HG03432 (cell line): ENCODE measurements around the gene BAG2.

ENCODE experiments used
- ATAC-seq: cut with Tn5 transposase; IDR thresholded peaks from one replicate; pipeline ENCODE4 v1.9.1; 2021; ENCODE audit warnings: mild to moderate bottlenecking, moderate library complexity; ENCODE audit not compliant: unreplicated experiment

The BAG2 gene

DNA sequence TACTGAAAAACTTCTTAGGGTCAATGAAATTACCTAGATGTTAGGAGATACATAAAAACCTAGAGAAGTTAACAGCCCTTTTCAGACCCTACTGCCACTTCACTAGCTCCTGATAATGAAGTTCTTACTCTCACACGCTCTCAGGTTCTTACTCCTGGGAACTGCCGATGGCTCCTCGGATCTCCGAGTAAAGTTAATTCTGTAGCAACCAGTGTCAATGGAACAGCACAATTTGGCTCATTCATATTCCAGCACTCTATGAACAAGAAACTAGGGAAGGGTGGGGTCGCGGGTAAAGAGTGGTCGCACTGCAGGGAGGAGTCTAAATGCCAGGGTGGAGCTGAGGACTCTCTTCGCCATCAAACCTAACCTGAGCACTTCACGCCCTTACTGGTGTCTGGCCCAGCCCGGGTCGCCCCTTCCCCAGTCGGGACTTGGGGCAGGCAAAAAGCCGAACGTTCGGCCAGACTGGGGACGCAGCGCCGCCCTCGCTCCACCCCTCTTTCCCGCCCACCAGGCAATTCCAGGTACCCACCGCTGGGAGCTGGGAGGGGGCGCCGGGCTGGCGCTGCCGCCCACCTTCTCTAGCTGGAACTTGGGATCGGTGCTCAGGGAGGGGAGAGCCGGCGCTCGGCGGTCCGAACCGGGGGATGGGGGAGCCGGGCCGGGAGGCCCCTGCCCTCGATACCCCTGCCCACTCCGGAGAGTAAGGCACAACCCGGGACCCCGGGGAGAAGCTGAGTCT lies 49.2 kb downstream of the BAG2 start:
- peak; percentile 65 for ATAC-seq

DNA sequence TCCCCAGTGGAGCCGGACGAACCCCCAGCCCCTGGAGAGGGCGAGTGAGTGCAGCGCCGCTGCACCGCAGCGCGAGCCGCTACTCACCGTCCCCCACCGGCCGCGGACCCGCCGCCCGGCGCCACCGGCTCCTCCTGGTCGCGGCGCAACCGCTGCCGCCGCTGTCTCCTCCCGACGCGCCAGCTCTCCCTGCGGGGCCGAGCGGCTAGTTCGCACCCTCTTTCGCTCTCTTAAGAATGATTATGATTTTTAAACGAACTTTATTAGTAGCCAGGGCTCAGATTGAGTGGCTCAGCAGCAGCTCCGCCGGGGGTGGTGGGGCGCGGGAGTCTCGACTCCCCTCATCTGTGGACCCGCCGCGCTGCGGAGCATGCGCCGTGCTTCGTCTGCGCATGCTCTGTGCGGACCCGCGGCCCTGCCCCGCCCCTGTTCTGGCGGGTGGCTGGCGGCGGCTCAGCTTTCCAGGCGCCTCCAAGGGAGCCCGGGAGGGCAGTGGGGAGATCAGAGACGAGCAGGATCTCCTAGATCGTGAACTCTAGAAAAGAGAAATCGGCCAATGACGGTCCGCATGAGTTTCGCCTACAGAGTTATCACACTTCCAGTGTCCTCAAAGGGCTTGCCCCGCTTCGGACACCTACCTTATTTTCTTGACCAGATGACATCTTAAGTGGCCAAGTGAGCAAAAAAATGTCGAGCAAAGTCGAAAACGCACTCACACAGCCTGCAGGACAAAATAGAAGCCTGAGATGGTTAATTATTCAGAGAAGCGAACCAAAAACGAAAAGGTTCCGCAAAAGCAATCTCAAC lies 50.0 kb downstream of the BAG2 start, which contains the start of gene RAB23:
Gene RAB23 (minus strand): TSS at position 372 of the 807 bp plus-strand sequence. CDS start 11,927 bp downstream, outside the sequence.
- ATAC-seq = peak; percentile 91

DNA sequence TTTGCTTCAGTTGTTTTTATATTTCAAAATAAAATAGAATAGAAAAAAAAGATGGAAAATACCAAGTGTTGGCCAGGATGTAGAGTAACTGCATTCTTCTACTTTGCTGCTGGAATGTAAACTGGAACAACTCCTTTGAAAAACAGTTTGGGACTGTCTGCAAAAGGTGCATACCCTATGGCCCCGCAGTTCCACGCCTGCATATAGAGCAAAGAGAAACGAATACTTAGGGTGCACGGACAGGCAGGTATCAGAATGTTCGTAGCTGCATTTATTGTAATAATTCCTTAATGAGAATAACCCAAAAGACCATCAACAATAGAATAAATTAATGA lies 50.6 kb downstream of the BAG2 start:
- ATAC-seq = no peak

DNA sequence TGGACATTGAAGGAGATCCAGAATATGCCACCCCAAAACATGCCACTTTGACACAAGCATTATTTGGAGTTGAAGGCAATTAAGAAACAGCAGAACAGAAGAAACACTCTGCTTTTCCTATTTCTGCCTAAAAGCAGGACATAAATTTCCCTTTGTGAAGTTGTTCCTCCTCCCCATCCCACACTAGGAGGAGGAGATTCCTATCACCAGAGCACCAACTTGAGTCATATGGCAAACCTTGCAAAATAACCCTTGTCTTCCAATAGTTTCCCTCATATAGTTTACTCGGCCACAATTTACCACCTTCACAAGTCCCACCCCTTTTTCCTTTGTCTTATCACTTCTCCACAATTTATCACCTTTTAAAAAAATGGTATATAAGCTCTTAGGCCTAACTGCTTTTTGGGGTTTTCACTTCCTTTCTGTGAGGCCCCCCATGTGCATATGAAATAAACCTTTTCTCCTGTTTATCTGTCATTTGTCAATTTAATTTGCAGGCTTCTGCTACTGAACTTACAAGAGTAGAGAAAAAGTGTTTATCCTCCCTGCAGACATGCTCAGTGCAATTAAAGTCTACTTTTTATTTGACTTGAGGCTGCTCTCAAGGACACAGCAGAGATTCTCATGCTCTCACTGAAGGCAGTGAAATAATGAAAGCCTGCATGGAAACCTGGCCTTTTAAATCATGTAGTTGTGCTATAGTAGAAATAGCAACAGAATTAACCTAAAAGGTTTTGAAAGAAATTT lies 52.8 kb downstream of the BAG2 start:
- ATAC-seq = no peak

DNA sequence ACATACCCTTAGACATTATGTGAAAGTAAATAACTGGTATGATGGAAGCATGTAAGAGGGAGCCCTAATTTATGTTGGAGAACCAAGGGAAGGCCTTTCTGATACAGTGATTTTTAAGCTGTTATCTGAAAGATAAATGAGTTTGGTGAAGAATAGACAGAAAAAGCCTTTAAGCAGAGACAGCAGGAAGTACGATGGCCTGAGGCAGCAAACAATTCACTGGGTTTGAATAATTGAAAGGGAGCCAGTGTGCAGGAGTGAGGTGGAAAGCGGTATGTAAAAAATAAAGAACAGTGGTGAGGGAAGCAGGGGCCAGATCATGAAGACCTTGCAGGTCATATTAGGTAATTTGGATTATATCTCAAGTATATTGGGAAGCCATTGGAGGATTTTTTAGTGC lies 54.1 kb downstream of the BAG2 start:
- ATAC-seq = no peak
